Fibroblast of lung (primary cell): ENCODE measurements around the gene ROR2.

Experiments
- EZH2 ChIP-seq: IDR thresholded peaks from 2 replicates; pipeline ENCODE4 v1.5.1; 2012; ENCODE audit warnings: low read length, control low read depth, mild to moderate bottlenecking; ENCODE audit errors: missing control alignments
- TF ChIP-seq, protein P1 (sequence below), 2 donors: IDR thresholded peaks in 1 of 2; conservative IDR thresholded peaks in 1 of 2; 1 replicate in 1 of 2; 2 replicates in 1 of 2; pipeline ENCODE4 v1.5.1; 2011 to 2012; ENCODE audit warnings: low read length in 2 of 2, control low read depth in 1 of 2, inconsistent platforms in 1 of 2, low read depth in 1 of 2, mild to moderate bottlenecking in 1 of 2

- TF ChIP-seq, protein P1, sequence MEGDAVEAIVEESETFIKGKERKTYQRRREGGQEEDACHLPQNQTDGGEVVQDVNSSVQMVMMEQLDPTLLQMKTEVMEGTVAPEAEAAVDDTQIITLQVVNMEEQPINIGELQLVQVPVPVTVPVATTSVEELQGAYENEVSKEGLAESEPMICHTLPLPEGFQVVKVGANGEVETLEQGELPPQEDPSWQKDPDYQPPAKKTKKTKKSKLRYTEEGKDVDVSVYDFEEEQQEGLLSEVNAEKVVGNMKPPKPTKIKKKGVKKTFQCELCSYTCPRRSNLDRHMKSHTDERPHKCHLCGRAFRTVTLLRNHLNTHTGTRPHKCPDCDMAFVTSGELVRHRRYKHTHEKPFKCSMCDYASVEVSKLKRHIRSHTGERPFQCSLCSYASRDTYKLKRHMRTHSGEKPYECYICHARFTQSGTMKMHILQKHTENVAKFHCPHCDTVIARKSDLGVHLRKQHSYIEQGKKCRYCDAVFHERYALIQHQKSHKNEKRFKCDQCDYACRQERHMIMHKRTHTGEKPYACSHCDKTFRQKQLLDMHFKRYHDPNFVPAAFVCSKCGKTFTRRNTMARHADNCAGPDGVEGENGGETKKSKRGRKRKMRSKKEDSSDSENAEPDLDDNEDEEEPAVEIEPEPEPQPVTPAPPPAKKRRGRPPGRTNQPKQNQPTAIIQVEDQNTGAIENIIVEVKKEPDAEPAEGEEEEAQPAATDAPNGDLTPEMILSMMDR (conservative IDR thresholded peaks at IDR 0.05 in 1 of 2, IDR thresholded peaks at IDR 0.05 in 1 of 2; ENCODE audit: low read depth in 1 of 2, low read length in 2 of 2), result no peak
- TF ChIP-seq EZH2, result no peak
Measured at GRCh38 chr9:91885746-91886413, 64.1 kb downstream of the ROR2 start.
